Activated CD8-positive, alpha-beta memory T cell treated with anti-CD3 and anti-CD28 coated beads, Interleukin-2, amount 50 U/mL, for 1 hour (primary cell): Measurements from ENCODE around the gene TNFSF11.
"Not testable (repeated sequence)": the region's sequence is repeated elsewhere in the genome, so short reads cannot be mapped to it uniquely, and the experiment has no call there.

Source experiments
- DNase-seq: peaks from one replicate; pipeline ENCODE4 v3.0.0-alpha.2; 2020; ENCODE audit errors: extremely low read depth

TNFSF11 gene

GRCh38 chr13:42574011-42574410 lies at the start of gene TNFSF11:
Gene TNFSF11, plus strand, starts transcription at chr13:42574152. Its CDS starts 152 bp downstream, at chr13:42574304.
- no peak for DNase-seq

GRCh38 chr13:42524487-42525034 lies 49.4 kb upstream of the TNFSF11 start:
- DNase-seq: no peak

GRCh38 chr13:42525035-42525504 lies 48.9 kb upstream of the TNFSF11 start:
- DNase-seq: no peak

- DNase-seq: no peak
These were observed 47.7 kb upstream of the TNFSF11 start for GRCh38 chr13:42526276-42526675.

GRCh38 chr13:42526804-42527203 lies 47.1 kb upstream of the TNFSF11 start:
- no peak for DNase-seq

- no peak for DNase-seq
These were observed 41.2 kb upstream of the TNFSF11 start for GRCh38 chr13:42532561-42533335.

- no peak for DNase-seq
These were observed 40.7 kb upstream of the TNFSF11 start for GRCh38 chr13:42533336-42533591.

- DNase-seq: no peak
These were observed 39.2 kb upstream of the TNFSF11 start for GRCh38 chr13:42534785-42535184.

GRCh38 chr13:42538996-42539395 lies 35.0 kb upstream of the TNFSF11 start:
- DNase-seq: no peak

- no peak for DNase-seq
These were observed 34.3 kb upstream of the TNFSF11 start for GRCh38 chr13:42539670-42540069.

GRCh38 chr13:42543215-42543797 lies 30.6 kb upstream of the TNFSF11 start:
- no peak for DNase-seq

GRCh38 chr13:42544246-42544926 lies 29.6 kb upstream of the TNFSF11 start:
- no peak for DNase-seq

- DNase-seq: no peak
These were observed 28.1 kb upstream of the TNFSF11 start for GRCh38 chr13:42545842-42546241.

- no peak for DNase-seq
These were observed 26.3 kb upstream of the TNFSF11 start for GRCh38 chr13:42547612-42548011.

- no peak for DNase-seq
These were observed 25.0 kb upstream of the TNFSF11 start for GRCh38 chr13:42548731-42549551.

GRCh38 chr13:42549552-42549936 lies 24.4 kb upstream of the TNFSF11 start:
- no peak for DNase-seq

- no peak for DNase-seq
These were observed 22.3 kb upstream of the TNFSF11 start for GRCh38 chr13:42551611-42552010.

GRCh38 chr13:42553098-42554046 lies 20.6 kb upstream of the TNFSF11 start:
- no peak for DNase-seq

- no peak for DNase-seq
These were observed 14.9 kb upstream of the TNFSF11 start for GRCh38 chr13:42559057-42559456.

- not testable (repeated sequence) for DNase-seq
These were observed 14.3 kb upstream of the TNFSF11 start for GRCh38 chr13:42559573-42560218.
